Measurements from ENCODE around the gene PHF11.
A peak's percentile ranks its signal among the peaks of the same experiment; 100 is the strongest.

Gene PHF11

GRCh38 chr13:49538404-49538803, 42.7 kb downstream of the PHF11 start:
- H3K4me3 ChIP-seq (ENCODE audit: control insufficient read depth, low read depth, low read length), result no peak overlapping the region
- TF ChIP-seq CTCF (conservative IDR thresholded peaks at IDR 0.05; ENCODE audit: control insufficient read depth, insufficient read depth, low read depth, low read length), result no peak
- no peak for DNase-seq (ENCODE audit: low read depth)

GRCh38 chr13:49539313-49539712, 43.6 kb downstream of the PHF11 start:
- no peak for TF ChIP-seq CTCF (conservative IDR thresholded peaks at IDR 0.05; ENCODE audit: control insufficient read depth, insufficient read depth, low read depth, low read length)
- H3K4me3 ChIP-seq (ENCODE audit: control insufficient read depth, low read depth, low read length), result no peak overlapping the region
- DNase-seq (ENCODE audit: low read depth), result peak; percentile 15

GRCh38 chr13:49539746-49540145, 44.0 kb downstream of the PHF11 start:
- no peak for DNase-seq (ENCODE audit: low read depth)
- H3K4me3 ChIP-seq (ENCODE audit: control insufficient read depth, low read depth, low read length), result no peak overlapping the region
- TF ChIP-seq CTCF (conservative IDR thresholded peaks at IDR 0.05; ENCODE audit: control insufficient read depth, insufficient read depth, low read depth, low read length), result no peak

GRCh38 chr13:49540552-49540951, 44.8 kb downstream of the PHF11 start:
- no peak overlapping the region for H3K4me3 ChIP-seq (ENCODE audit: control insufficient read depth, low read depth, low read length)
- peak; percentile 5 for DNase-seq (ENCODE audit: low read depth)
- no peak for TF ChIP-seq CTCF (conservative IDR thresholded peaks at IDR 0.05; ENCODE audit: control insufficient read depth, insufficient read depth, low read depth, low read length)

GRCh38 chr13:49543656-49544055, 47.9 kb downstream of the PHF11 start:
- DNase-seq (ENCODE audit: low read depth), result no peak
- no peak overlapping the region for H3K4me3 ChIP-seq (ENCODE audit: control insufficient read depth, low read depth, low read length)
- TF ChIP-seq CTCF (conservative IDR thresholded peaks at IDR 0.05; ENCODE audit: control insufficient read depth, insufficient read depth, low read depth, low read length), result no peak

- no peak for DNase-seq (ENCODE audit: low read depth)
- no peak for TF ChIP-seq CTCF (conservative IDR thresholded peaks at IDR 0.05; ENCODE audit: control insufficient read depth, insufficient read depth, low read depth, low read length)
- H3K4me3 ChIP-seq (ENCODE audit: control insufficient read depth, low read depth, low read length), result no peak overlapping the region
Measured at GRCh38 chr13:49545661-49546060, 49.9 kb downstream of the PHF11 start.

GRCh38 chr13:49546561-49546960, 50.8 kb downstream of the PHF11 start:
- DNase-seq (ENCODE audit: low read depth), result no peak
- no peak for TF ChIP-seq CTCF (conservative IDR thresholded peaks at IDR 0.05; ENCODE audit: control insufficient read depth, insufficient read depth, low read depth, low read length)
- H3K4me3 ChIP-seq (ENCODE audit: control insufficient read depth, low read depth, low read length), result no peak overlapping the region
